MM.1S (cell line): Measurements from ENCODE around the gene CXADR.

Experiments used
- DNase-seq: peaks from one replicate; pipeline ENCODE4 v3.0.0-alpha.2; 2015
- H2AFZ ChIP-seq: fragments of 300-600 bp; sonication (generic); 2 replicates; pipeline ENCODE4 v1.6.0; 2016; ENCODE audit warnings: antibody characterized with exemption, low read length
- H3F3A ChIP-seq: fragments of 300-600 bp; sonication (generic); 2 replicates; pipeline ENCODE4 v1.6.1; 2016; ENCODE audit warnings: mild to moderate bottlenecking, antibody characterized with exemption, low read length, moderate library complexity, mixed read lengths; ENCODE audit not compliant: insufficient read depth
- H3K27ac ChIP-seq: fragments of 300-600 bp; sonication (generic); 2 replicates; pipeline ENCODE4 v1.5.1; 2016; ENCODE audit warnings: mild to moderate bottlenecking, low read length
- H3K27me3 ChIP-seq: fragments of 300-600 bp; sonication (generic); replicated peaks from 2 replicates; pipeline ENCODE4 v1.6.0; 2016; ENCODE audit warnings: low read length; ENCODE audit not compliant: insufficient read depth
- H3K36me3 ChIP-seq: fragments of 300-600 bp; sonication (generic); replicated peaks from 2 replicates; pipeline ENCODE4 v1.6.1; 2016; ENCODE audit warnings: mild to moderate bottlenecking, low read length, mixed read lengths; ENCODE audit not compliant: insufficient read depth
- H3K4me1 ChIP-seq: fragments of 300-600 bp; sonication (generic); 2 replicates; pipeline ENCODE4 v1.6.1; 2016; ENCODE audit warnings: low read length, mixed read lengths
- H3K4me2 ChIP-seq: fragments of 300-600 bp; sonication (generic); 2 replicates; pipeline ENCODE4 v1.6.0; 2016; ENCODE audit warnings: low read depth, low read length
- H3K4me3 ChIP-seq: fragments of 300-600 bp; sonication (generic); 2 replicates; pipeline ENCODE4 v1.5.1; 2016; ENCODE audit warnings: low read length, mixed read lengths
- H3K79me2 ChIP-seq: fragments of 300-600 bp; sonication (generic); 2 replicates; pipeline ENCODE4 v1.6.1; 2016; ENCODE audit warnings: mixed run types, low read length, mixed read lengths
- H3K9ac ChIP-seq: fragments of 300-600 bp; sonication (generic); 2 replicates; pipeline ENCODE4 v1.6.1; 2016; ENCODE audit warnings: low read length, mixed read lengths
- H3K9me2 ChIP-seq: fragments of 300-600 bp; sonication (generic); replicated peaks from 2 replicates; pipeline ENCODE4 v1.6.1; 2016; ENCODE audit warnings: mild to moderate bottlenecking, low read length, mixed read lengths; ENCODE audit not compliant: insufficient read depth
- H3K9me3 ChIP-seq: fragments of 300-600 bp; sonication (generic); replicated peaks from 2 replicates; pipeline ENCODE4 v1.6.1; 2016; ENCODE audit warnings: mild to moderate bottlenecking, low read length, mixed read lengths; ENCODE audit not compliant: insufficient read depth
- H4K20me1 ChIP-seq: fragments of 300-600 bp; sonication (generic); 2 replicates; pipeline ENCODE4 v1.6.1; 2016; ENCODE audit warnings: mild to moderate bottlenecking, low read length, moderate library complexity, mixed read lengths; ENCODE audit not compliant: insufficient read depth
- CTCF ChIP-seq: fragments of 300-600 bp; sonication (generic); IDR thresholded peaks from 2 replicates; pipeline ENCODE4 v1.5.1; 2016; ENCODE audit warnings: antibody characterized with exemption, low read length, mixed read lengths
- EZH2 ChIP-seq: fragments of 300-600 bp; sonication (generic); optimal IDR thresholded peaks from 2 replicates; pipeline ENCODE3; 2017; ENCODE audit warnings: low read depth, mild to moderate bottlenecking, antibody characterized with exemption, low read length, mixed read lengths
- EZH2phosphoT487 ChIP-seq: fragments of 300-600 bp; sonication (generic); IDR thresholded peaks from 2 replicates; pipeline ENCODE4 v1.6.1; 2018; ENCODE audit warnings: antibody characterized with exemption, low read length

CXADR gene

GRCh38 chr21:17491716-17492414 lies 21.0 kb upstream of the CXADR start:
- no peaks in the 10 kb centered on the region for H3F3A ChIP-seq
- no peaks in the 10 kb centered on the region for H3K9me2 ChIP-seq
- H3K4me3 ChIP-seq = no peak overlapping the region
- no peaks in the 10 kb centered on the region for H4K20me1 ChIP-seq
- H3K79me2 ChIP-seq = no peaks in the 10 kb centered on the region
- peaks cover 6% of the 10 kb centered on the region; the same call in 1 of the 2 replicates for H3K4me1 ChIP-seq
- DNase-seq = no peak
- no peak for TF ChIP-seq EZH2
- no peak for TF ChIP-seq EZH2phosphoT487
- TF ChIP-seq CTCF = no peak
- H3K9ac ChIP-seq = no peak overlapping the region
- no peaks in the 10 kb centered on the region for H3K36me3 ChIP-seq
- no peak overlapping the region for H2AFZ ChIP-seq
- H3K27ac ChIP-seq = no peak overlapping the region
- H3K27me3 ChIP-seq = no peaks in the 10 kb centered on the region
- H3K9me3 ChIP-seq = no peaks in the 10 kb centered on the region
- no peak overlapping the region for H3K4me2 ChIP-seq

DNA sequence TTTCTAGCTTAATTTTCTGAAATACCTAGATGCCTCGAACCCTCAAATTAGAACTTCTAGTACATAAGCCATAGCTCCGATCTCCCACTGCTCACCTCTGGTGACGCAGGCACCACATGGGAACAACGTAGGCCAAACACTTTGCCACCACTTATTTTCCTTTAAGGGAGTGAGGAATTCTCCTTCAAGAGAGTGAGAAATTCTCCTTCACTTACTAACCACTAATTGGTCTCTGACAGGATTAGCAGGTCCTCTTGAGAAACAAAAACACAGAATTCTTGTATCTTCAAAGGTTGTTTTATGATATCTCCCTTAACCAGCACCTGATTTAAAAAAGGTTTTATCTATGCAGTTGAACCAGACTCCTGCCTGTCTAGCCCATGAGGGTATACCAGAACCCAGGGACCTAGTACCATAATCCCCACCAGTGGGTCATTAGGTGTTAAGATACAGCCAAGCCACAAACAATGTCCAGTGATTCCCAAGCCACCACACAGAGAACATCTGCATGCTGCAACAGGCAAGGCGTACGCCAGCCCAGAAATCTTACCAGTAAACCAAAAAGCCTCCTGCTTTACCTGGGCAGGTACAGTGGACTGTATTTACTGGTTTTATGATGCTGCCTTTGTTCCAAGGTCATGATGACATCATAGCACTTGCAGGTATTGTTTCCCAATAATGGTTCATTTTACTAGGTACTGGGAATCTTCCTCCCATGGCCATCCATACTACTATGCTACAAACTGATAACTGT lies 20.3 kb upstream of the CXADR start:
- Histone ChIP-seq H3K9me2 (no peaks in the 10 kb centered on the region), H4K20me1 (no peaks in the 10 kb centered on the region), H3F3A (no peaks in the 10 kb centered on the region), H3K9ac (no peak overlapping the region), H2AFZ (no peak overlapping the region), H3K27me3 (no peaks in the 10 kb centered on the region), H3K4me3 (no peak overlapping the region), H3K79me2 (no peaks in the 10 kb centered on the region), H3K9me3 (no peaks in the 10 kb centered on the region), H3K4me1 (peaks cover 6% of the 10 kb centered on the region; the same call in 1 of the 2 replicates), H3K27ac (no peak overlapping the region), H3K36me3 (no peaks in the 10 kb centered on the region), H3K4me2 (no peak overlapping the region)
- DNase-seq = no peak
- no peak for TF ChIP-seq EZH2phosphoT487
- no peak for TF ChIP-seq CTCF
- no peak for TF ChIP-seq EZH2

DNA sequence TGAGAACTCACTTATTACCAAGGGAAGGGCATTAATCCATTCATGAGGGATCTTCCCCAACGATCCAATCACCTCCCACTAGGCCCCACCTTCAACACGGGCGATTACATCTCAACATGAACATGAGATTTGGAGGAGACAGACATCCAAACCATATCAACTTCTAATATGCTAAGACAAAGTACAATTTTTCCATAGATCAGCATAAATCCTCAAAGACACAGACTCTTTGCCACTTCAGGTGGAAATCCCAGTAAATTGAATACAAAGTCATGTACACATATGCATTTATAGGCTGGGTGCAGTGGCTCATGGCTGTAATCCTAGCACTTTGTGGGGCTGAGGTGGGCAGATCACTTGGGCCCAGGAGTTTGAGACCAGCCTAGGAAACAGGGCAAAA lies 18.8 kb upstream of the CXADR start:
- no peak overlapping the region for H3K27ac ChIP-seq
- H3K9ac ChIP-seq = no peak overlapping the region
- no peaks in the 10 kb centered on the region for H3F3A ChIP-seq
- no peaks in the 10 kb centered on the region for H3K4me1 ChIP-seq
- H3K79me2 ChIP-seq = no peaks in the 10 kb centered on the region
- no peaks in the 10 kb centered on the region for H3K9me3 ChIP-seq
- no peak overlapping the region for H3K4me2 ChIP-seq
- no peak for DNase-seq
- TF ChIP-seq EZH2phosphoT487 (no peak), EZH2 (no peak), CTCF (no peak)
- H3K4me3 ChIP-seq = no peak overlapping the region
- H3K27me3 ChIP-seq = no peaks in the 10 kb centered on the region
- H4K20me1 ChIP-seq = no peaks in the 10 kb centered on the region
- H3K36me3 ChIP-seq = no peaks in the 10 kb centered on the region
- no peaks in the 10 kb centered on the region for H3K9me2 ChIP-seq
- no peak overlapping the region for H2AFZ ChIP-seq
